ENCODE results near the gene RAD51B.

GRCh38 chr14:68696721-68697495 is 877.3 kb downstream of the RAD51B start:
- TF ChIP-seq TAF1 (IDR thresholded peaks at IDR 0.05; ENCODE audit: borderline replicate concordance, low read depth, low read length): no peak
- TF ChIP-seq POLR2AphosphoS5 (IDR thresholded peaks at IDR 0.05; ENCODE audit: low read depth, low read length): no peak

All from GM12892 (cell line).